Retina (tissue), 1 donor: ENCODE measurements around the gene PRKN.

Source experiments
- DNase-seq: peaks from one replicate; pipeline ENCODE4 v3.0.0-alpha.2; 2016

PRKN gene

DNA sequence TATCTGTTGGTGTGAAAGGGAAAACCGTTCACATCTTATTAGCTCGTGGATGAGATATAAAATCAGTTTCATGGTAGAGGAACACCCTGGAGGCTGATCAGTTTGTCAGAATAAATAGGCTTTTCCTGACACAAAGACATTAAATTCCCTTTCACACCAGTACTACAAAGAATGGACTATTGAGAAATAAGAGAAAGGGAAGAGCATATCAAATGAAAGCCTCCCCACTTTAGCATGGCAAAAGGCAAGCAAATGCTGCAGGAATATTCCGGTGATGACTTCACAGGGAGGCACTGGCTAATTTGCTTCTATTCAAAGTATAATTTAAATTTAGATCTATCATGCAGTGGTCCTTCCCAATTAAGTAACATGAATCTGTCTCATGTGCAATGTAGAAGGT is 1337.8 kb downstream of the PRKN start:
- DNase-seq, result no peak

DNA sequence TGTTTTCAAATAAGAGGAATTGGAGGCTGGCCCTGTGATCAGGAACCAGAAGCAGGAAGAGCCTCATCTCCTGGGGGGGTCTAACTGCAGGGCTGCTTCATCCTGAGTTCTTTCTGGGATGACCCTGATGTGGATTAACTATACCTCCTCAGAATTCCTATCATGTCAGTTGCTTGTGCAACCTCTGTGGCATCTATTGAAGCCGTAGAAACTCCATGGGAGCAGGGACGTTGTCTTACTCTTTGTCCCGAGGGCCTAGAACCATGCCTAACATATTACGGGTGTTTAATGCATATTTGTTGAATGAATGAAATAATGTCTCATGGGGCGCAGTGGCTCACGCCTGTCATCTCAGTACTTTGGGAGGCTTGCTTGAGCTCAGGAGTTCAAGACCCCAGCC is 1343.6 kb downstream of the PRKN start:
- no peak for DNase-seq

DNA sequence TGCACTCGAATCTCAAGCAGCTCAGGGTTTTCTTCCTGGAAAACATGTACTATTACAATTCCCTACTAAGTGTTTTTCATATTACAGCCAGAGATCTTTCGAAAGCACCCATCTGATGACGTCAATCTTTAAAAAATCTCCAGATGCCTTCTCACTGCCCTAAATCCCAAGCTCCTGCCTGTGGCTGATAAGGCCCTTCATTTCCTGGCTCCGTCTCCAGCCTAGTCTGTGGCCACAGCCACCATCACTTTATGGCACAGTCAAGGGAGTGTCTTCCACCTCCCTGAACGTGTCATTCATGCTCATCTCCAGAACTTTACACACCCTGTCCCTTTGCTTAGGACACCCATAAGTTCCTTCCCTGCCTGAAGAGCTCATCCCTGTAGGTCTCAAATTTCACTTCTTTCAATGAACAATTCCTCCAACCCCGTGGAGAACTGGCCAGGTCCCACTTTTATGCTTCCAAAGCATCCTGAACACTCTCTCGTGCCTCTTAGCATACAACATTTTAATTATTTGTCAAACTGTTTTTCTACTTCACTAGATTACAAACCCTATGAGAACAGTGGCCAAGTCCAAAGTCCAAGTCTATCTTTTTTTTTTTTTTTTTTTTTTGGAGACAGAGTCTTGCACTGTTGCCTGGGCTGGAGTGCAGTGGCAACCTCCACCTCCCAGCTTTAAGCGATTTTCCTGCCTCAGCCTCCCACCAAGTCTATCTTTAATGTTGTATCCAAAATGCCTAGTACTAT is 1347.6 kb downstream of the PRKN start:
- DNase-seq, result no peak

DNA sequence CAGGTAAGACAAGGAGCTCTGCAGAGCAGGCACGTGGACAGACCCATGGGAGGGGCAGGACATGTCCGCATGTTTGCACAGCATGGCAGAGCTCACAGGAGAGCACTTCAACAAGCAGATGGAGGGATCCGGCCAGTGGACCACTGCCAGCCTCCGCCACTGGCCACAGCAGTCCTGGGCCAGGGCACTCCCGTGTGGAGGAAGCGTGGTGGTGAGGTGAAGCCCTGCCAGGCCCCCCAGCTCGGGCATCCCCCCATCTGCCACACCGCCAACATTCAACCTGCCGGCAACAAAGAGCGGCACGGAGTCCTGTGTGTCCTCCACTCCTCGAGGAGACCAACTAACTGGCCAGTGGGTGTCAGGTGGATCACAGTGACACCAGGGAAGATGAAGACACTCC is 1349.5 kb downstream of the PRKN start:
- DNase-seq, result no peak

DNA sequence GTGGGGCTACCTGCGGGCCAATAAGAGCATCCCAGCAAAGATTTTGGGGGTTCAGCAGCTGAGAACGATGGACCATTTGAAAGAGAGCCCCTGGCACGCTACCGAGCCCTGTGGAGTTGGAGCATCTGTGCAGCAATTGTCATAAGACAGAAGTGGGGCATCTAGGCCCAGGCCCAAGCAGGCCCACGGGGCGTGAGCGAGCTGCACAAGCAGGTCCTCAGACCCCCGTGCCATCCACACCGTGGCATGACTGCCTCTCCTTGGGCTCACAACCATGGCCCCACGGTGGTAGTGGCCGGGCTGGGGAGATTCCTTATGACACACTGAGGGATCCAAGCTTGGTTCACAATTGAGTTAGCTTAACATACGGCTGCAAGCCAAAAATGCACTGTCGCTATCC is 1350.5 kb downstream of the PRKN start:
- DNase-seq, result no peak

DNA sequence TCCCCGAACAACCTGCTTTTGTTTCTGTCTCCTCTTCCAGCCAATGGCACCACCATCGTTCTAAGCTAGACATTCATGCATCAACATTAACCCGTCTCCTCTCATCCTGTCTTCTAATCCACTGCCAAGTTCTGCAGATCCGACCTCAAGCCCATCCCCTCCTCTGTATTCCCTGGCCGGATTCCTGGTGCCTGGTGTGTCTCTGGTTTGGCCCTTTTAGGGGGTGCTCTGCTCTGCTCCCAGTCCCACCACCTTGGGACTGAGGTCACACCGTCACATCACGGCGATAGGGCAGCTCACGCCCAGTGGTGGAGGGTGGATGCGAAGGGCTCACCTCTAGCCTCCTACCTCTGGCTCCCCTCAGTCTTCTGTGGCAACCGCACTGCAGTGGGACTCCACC is 1351.2 kb downstream of the PRKN start:
- no peak for DNase-seq

DNA sequence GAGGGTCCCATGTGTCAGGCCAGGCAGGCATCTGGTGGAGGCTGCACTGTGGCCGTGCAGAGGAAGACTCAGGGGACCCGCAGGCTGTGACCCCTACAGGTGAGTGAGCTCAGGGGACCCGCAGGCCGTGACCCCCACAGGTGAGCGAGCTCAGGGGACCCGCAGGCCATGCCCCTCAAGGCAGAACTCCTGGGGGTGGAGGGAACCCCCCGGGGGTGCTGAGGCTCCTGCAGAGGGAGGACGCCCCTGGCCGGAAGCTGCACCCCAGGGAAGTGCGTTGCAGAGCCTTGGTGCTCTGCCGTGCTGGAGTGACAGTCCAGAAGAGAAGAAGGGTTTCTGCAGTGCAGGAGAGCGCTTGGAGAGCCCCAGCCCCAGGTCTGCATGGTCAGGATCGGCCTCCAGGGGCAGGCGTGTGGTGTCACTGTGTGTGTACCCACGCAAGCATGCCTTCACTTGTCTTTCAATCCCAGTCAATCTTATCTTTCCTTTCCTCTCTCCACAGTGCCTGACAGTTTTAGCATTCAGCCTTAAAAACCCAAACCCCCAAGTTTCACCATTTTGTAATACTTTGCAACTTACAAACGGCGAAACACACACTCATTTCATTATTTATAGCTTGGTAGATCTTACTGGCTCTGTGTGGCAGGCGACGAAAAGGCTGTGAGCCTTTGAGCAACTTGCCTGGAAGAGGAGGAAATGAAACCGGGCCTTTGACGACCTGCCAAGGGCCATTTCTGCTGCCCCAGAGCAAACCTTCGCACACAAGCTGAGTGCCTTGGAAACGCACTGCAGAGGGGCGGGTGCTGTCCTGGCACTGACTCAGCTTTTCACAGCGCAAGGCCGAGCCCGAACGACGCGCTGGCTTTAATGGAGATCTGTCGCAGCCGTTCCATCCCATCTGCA is 1352.3 kb downstream of the PRKN start:
- no peak for DNase-seq

DNA sequence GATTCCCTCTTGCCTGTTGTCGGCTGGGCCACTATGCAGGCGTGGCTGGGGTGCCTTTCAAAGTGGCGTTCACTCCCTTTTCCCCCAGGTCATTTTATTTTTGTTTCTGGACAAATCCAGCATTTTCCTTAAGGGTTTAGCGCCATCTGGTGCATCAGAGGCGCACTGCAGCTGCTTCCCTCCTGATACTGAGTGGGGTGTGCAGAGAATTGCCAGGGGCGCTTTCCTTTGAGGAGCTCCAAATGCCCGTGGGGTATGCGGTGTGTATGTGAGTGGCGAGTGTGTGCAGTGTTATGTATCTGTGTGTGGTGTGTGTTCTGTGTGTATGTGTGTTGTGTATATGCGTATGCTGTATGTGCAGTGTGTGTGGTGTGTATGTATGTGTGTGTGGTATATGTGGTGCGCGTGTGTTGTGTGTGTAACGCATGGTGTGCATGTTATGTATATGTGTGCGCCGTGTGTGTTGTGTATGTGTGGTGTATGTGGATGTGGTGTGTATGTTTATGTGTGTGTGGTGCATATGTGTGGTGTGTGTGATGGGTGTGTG is 1353.6 kb downstream of the PRKN start:
- DNase-seq, result peak; percentile 86

DNA sequence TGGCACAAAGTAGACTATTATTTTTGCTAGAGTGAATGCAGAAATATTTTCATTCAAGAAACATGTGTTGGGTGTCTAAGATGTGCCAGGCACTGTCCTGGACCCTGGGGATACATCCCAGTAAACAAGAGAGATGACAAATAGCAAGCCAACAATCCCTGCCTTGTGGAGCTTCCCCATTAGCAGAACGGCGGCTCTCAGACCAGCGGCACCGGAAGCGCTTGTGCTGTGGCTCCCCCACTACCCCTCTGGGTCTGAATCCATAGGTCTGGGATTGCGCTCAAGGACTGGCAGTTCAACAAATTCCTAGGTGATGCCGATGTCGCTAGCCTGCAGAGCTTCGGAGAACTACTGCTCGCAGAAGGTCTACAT is 1355.2 kb downstream of the PRKN start:
- no peak for DNase-seq

DNA sequence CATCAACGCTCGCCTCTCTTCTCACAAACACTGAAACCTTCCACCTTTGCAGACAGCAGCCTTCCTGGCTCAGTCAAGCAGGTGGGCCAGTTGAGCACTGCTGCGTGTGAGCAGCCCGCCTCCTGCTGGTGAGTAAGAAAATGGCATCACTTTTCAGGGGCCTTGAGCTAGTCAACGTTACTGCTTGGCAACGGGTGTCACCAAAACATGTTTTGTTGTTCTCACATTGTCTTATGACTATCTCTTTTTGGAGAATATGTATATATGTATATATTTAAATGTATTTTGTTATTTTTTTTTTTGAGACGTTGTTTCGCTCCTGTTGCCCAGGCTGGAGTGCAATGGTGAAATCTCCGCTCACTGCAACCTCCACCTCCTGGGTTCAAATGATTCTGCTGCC is 1356.7 kb downstream of the PRKN start:
- DNase-seq, result peak; percentile 75

DNA sequence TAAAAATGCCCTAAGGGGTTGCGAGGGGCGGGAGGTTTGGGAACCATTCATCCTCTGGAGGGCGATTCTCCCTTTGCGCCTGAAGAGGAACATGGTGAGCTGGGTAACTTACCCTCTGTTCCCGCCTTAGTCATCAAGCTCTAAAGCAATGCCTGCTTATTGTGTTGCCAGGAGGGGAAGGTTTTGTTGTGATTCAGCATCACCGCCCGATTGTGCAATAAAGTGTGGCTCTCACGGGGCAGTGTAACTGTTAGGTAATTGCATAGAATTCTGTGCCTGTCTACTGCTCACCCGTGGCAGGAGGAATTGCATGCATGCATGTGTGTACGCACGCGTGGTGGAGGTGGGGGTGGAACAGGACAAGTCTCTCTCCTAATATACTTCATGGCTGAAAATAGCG is 1358.2 kb downstream of the PRKN start:
- DNase-seq, result no peak

DNA sequence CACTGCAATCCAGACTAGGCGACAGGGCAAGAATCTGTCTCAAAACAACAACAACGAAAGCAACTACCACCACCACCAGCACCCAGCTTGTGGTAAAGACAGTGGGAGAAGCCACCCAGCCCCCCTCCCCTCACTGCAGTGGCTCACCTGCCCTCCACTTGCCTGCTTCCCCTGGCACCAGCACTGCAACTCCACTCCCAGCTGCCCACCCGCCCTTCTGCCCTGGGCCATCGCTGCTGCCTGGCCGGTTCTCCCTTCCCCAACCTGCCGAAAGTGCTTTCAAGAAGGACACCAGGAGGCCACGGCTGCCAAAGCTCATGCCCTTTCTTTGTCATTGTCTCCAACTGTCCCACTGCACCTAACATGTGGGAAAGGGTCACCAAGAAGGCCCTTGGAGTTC is 1359.1 kb downstream of the PRKN start:
- DNase-seq, result no peak

DNA sequence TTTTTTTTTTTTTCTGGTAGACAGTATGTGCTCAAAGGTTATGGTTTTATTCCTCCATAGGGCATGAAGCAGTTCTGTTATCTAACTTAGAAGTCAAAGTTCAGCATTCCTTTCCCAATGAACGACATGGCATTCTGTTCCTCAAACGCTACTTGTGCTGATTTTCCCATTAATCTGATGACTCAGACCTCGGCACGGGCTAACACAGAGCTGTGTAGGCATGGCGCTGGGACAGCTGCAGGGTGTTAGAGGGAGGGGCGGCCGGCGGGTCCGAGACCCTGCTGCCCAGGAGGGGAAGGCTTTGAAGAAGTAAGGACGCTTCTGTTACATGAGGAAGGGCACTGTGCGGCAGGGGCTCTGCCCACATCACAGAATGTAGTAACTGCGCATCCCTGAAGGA is 1360.1 kb downstream of the PRKN start:
- DNase-seq, result no peak

DNA sequence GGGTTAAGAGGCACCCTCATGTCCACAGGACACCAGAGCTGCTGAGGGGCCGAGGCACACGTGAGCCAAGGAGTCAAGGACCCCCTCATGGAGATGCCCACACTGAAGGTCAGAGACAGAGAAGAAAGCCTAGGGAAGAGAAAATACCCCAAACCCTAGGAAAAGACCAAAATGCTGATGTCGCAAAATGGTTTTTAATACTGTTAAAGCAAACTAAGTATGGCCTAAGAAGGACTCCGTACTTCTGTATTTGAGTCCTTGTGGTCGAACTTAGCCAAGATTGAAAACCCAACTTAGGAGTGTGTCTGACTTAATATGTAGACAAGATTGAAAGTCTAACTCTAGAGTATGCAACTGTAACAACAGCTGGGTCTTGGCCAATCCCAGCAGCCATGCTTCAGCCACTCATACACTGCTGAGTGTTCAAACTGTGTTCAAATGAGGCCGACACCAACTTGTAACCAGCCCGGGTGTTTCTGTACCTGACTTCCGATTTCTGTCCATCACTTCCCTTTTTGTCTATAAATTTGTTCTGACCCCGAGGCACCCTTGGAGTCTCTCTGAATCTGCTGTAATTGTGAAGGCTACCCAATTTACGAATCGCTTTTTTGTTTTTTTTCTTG is 1361.2 kb downstream of the PRKN start:
- DNase-seq, result no peak

DNA sequence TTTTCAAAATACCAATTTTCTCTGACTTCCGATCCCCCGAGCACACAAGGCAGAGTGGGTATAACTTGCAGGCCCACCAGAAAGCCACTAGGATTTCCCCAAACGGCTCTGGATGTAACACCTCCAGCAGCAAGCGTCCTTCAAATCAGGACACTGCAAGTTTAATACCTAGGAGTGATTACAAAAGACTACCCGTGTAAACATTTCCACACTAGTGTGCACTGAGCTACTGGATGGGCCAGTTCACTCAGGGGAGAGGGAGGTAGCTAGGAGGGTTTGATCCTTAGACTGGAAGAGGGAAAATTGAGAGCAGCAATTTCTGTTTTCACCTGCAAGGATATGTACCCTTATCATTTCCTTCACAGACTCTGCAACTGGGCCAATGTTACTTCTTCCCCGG is 1361.9 kb downstream of the PRKN start:
- DNase-seq, result no peak

DNA sequence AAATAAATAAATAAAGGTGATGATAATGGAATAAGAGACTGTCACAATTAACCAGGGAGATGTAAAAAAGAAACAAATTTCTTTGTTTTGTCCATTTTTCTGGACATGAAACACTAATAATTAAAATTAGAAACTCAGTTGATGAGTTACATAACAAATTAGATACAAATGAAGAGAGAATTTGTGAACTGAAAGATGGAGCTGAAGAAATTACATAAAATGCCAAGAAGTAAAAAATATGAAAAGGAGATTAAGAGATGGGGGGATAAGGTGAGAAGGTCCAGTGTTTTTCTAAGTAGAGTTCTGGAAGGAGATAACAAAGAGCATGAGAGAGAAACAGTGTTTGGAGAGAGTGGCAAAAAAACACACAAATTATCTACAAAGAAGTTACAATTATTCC is 1364.3 kb downstream of the PRKN start:
- DNase-seq, result no peak

DNA sequence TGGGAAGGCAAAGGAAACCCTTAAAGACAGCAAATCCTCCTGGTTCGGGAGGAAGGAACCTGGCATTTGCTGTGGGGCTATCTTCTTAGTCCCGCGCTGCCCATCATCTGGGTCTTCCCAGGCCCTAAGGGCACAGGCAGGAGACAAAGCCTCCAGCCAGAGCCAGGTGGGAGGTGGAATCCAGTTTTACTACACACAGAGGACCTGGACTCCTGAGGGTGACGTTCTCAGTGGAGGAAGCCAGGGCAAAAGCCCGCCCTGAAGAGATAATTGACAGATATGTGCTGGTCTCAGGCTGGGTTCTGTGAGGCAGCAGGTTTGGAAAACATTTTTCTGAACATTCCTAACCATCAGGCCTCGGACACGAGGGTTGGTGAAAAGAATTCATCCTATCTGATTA is 1365.3 kb downstream of the PRKN start:
- no peak for DNase-seq

DNA sequence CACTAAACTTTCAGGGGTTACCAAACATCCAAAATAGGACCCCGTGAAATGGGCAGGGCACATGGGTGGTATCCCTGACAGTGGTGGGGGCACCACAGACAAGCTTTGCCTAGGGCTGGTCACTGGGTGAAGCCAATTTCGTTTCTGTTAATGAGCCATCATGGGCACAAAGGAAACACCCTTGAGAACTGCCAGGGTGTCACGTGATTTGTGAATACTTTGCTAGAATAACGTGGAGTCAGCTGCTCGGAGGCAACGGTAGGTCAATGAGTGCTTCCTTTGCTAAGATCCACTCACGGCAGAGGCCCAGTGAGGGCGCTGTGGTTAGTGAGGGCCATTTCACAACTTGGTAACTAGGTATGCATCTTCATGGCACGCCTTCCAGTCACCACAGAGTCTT is 1366.0 kb downstream of the PRKN start:
- no peak for DNase-seq

DNA sequence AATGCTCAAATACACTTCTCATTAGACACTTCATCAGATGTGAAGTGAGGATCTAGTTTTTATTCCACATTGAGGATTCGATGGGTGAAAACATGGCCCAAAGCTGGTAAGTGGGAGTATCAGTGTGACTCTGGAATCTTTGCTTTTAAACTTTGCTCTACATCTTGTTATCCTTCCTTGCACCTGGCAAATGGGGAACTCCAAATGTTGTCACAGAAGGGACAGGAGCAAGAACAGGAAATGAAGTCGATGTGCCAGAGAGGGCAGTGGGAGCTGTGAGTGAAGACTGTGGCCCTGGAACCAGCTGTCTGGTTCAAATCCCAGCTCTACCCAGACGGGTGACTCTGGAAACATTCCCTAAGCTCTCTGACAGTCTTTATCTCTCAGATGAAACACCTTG is 1367.0 kb downstream of the PRKN start:
- no peak for DNase-seq

DNA sequence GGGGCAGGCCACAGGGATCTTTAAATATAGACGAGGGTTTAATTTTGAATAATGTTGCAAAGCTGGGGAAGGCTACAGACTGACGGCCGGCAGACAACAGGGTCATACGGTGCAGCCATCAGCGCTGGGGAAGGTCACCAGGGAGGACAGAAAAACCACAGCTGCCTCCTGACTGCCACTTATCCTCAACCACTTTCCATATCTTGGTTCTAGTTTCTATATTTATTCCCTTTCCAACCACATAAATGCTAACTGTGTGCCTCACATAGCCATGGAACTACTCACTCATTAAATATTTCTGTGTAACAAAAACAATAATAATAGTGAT is 1368.0 kb downstream of the PRKN start:
- no peak for DNase-seq

DNA sequence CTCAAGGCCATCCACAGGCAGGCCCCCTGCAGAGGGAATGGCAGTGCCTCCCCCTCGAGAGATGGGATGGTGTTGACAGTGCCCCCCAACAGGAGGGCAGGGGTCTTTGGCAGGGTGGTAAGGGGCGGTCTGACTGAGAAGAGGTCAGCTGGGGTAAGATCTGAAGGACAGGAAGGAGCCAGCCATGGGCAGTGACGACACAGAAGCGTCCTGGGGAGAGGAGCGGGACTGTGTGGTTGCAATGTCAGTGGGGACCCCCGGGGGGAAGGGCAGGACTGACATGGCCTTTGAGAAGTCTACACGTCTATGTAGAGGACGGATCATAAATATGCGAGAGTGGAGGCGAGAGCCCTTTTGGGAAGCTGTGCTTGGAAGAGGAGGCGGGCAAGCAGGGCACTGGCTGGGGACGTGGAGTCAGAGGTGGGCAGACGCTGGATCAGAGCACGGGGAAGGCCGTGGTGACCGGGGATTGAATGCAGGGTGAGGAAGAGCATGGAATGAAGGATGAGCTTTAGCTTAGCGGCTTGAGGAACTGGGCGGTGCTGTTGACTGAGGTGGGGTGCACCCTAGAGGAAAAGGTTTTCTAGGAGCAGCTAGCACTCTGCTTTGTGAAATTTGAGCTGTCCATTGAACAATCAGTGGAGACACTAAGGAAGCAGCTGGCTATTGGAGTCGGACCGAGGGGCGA is 1371.3 kb downstream of the PRKN start:
- DNase-seq, result no peak

DNA sequence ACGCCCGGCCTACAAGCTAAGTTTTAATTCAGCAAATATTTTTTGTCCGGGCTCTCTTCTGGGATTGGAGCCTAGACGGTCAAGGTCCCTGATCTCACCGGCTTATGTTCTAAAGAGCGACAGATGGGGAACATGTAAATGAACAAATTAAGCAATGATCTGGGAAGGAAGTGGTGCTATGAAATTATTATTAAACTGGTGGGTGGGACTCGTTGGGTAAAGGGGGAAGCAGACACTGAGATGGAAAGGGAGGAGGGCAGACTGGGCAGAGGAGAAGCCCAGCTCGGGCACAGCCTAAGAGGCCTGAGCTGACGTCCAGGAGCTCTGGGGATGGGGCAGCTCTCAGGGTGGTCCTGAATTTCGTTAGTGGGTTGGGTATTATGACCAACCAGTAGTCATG is 1371.9 kb downstream of the PRKN start:
- DNase-seq, result no peak

DNA sequence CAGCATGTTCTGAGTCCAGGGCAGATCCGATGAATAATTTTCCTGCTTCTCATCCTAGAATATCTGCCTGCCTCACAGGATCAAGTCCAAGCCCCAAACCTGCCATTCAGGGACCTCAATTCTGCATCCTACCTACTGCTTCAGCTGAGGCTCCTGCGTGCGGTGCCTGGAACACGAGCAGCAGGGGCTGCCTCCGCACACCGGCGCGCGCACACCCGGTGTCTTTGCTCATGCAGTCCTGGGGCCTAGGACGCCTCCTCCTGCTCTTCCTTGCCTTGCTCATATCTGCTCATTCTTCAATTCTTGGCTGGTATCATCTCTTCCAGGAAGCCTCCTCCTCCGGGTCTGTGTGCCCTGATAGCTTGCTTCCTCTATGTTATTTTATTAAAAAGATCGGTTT is 1372.6 kb downstream of the PRKN start:
- no peak for DNase-seq
